ENCODE measurements around the gene PAGR1.
"Not testable (repeated sequence)": the region's sequence is repeated elsewhere in the genome, so short reads cannot be mapped to it uniquely, and the experiment has no call there.

Gene PAGR1

DNA sequence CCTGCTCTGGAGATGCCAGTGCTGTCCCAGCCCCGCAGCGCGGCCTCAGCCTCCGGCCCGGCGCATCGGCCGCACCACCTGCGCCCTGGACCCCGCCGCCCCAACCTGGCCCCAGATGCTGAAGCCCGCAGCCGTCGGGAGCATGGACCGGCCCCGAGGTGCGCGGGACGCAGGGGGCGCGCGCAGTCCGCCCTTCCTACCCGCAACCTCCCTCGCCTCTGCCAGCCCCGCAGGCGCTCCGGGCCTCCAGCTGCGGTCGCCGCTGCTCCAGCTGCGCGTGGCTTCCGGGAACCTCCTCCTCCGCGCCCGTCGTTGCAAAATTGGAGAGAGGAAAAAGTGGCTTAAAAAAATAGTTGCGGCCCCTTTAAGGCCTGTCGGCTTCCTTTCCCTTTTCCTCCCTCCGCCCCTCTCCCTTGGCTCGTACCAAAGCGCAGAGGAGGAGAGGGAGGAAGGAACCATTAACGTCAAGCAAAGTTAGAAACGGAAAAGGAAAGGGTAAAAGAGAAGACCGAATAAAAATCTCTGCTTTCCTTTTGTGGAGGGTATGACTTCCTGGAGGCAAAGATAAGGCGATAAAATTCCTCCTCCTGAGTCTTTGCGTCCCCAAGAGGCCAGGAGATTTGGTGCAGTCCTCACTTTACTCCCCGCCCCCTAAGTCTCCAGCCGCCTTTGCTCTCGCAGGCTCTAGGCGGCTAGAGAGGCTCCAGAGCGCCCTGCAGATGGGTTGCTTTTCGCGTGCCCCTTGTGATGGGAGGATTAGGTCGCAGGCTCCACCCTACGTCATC is 47.1 kb downstream of the PAGR1 start, which contains the start of gene CDIPT:
CDIPT (minus strand) TSS at position 343 of the 785 bp plus-strand sequence. CDS start 369 bp downstream, outside the sequence.
- Mint-ChIP-seq H3K27me3 (peaks cover 5% of the 10 kb centered on the region), H3K4me1 (ENCODE audit: low read depth) (peaks cover 29% of the 10 kb centered on the region), H3K27ac (peak within 1 kb of the TSS; percentile 98), H3K36me3 (ENCODE audit: low read depth) (peaks cover 43% of the 10 kb centered on the region), H3K9me3 (no peaks in the 10 kb centered on the region), H3K4me3 (peak within 1 kb of the TSS; percentile 96)
- intact Hi-C loops (cut with micrococcal nuclease): loop anchor here (1.0 to 5.0 kb wide), 4 partner anchors 38 to 110 kb away; partner anchors contain the start of genes ASPHD1, MVP and TAOK2

DNA sequence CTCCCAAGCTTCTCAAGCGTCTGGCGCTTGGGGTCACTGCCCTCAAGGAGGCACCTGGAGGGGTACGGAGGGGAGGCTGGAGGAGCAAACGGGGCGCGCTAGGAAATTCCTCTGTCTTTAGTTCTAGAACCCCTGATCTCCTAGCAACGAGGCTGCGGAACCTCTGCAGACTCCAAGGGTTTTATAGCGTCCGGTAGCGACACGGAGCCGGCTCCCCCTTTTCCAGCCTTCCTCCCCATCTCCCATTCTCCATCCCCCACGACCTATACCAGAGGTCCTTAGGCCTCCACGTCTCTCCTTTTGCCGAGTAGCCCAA is 47.7 kb downstream of the PAGR1 start:
- H3K4me3 Mint-ChIP-seq: peak overlapping the region; percentile 96
- H3K9me3 Mint-ChIP-seq: no peaks in the 10 kb centered on the region
- peak overlapping the region; percentile 98 for H3K27ac Mint-ChIP-seq
- H3K4me1 Mint-ChIP-seq (ENCODE audit: low read depth): peaks cover 29% of the 10 kb centered on the region
- peaks cover 5% of the 10 kb centered on the region for H3K27me3 Mint-ChIP-seq
- intact Hi-C loops (cut with micrococcal nuclease): loop anchor here (1.0 to 5.0 kb wide), 4 partner anchors 37 to 110 kb away; partner anchors contain the start of genes ASPHD1, MVP and TAOK2
- peaks cover 37% of the 10 kb centered on the region for H3K36me3 Mint-ChIP-seq (ENCODE audit: low read depth)

DNA sequence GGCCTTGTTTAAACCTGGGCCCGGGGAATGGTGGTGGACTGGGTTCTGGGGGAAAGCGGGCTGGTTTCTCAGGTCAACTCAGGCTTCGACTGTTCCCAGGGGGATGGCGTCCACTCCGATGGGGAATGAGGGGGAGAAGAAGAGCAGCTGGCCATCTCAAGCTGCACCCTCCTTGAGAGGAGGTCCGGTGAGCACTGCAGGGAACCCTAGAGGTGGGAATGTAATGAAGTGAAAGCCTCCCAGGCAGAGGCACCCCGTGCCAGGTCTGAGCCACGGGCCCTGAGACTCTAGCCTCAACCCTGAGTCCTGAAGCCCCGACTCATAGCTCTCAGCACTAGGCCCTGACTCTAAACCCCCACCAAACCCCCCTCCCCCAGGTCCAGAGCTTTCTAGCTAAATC is 48.3 kb downstream of the PAGR1 start:
- no peaks in the 10 kb centered on the region for H3K9me3 Mint-ChIP-seq
- no peak overlapping the region for H3K27ac Mint-ChIP-seq
- intact Hi-C loops (cut with micrococcal nuclease): loop anchor here (5.0 kb wide), 1 partner anchor 42 kb away; the partner anchor contains the start of gene MVP
- no peak overlapping the region for H3K4me3 Mint-ChIP-seq
- H3K27me3 Mint-ChIP-seq: peaks cover 5% of the 10 kb centered on the region
- H3K4me1 Mint-ChIP-seq (ENCODE audit: low read depth): peaks cover 29% of the 10 kb centered on the region
- H3K36me3 Mint-ChIP-seq (ENCODE audit: low read depth): peaks cover 31% of the 10 kb centered on the region

DNA sequence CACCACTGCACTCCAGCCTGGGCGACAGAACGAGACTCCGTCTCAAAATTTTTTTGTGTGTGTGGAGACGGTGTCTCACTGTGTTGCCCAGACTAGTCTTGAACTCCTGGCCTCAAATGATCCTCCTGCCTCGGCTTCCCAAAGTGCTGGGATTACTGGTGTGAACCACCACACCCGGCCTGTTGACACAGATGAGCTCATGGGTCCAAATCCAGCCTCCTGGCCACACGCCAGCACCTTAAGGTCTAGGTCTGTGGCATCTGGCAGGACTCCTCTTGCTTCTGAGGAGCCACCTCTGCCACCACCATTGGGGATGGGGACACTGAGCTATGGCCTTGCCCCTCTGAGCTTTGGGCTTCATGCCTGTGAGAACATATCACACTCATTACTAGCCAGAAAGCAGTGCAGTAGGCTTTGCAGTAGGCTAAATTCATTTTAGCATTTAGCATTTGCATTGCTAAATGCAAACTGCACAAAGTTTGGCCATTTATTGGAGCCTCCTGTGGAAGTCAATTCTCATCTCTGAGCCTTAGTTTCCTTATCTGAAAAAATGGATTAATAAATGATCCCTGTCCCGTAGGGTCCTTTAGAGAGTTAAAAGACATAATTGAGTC is 52.6 kb downstream of the PAGR1 start:
- Mint-ChIP-seq H3K27ac (no peak overlapping the region), H3K4me1 (ENCODE audit: low read depth) (peaks cover 5% of the 10 kb centered on the region), H3K9me3 (no peaks in the 10 kb centered on the region), H3K4me3 (no peak overlapping the region), H3K27me3 (peaks cover 7% of the 10 kb centered on the region), H3K36me3 (ENCODE audit: low read depth) (no peaks in the 10 kb centered on the region)
- intact Hi-C loops (cut with micrococcal nuclease): no loop called here

DNA sequence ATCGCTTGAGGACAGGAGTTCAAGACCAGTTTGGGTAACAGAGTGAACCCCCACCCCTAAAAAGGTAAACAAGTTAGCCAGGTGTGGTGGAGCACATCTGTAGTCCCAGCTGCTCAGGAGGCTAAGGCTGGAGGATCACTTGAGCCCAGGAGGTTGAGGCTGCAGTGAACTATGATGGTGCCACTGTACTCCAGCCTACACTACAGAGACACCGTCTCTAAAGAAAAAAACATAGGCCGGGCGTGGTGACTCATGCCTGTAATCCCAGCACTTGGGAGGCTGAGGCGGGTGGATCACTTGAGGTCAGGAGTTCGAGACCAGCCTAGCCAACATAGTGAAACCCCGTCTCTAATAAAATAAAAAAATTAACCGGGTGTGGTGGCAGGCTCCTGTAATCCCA is 53.1 kb downstream of the PAGR1 start:
- H3K27me3 Mint-ChIP-seq; intact Hi-C loops (cut with micrococcal nuclease); H3K36me3 Mint-ChIP-seq (ENCODE audit: low read depth); H3K9me3 Mint-ChIP-seq; H3K27ac Mint-ChIP-seq; H3K4me3 Mint-ChIP-seq; H3K4me1 Mint-ChIP-seq (ENCODE audit: low read depth): not testable (repeated sequence)
